Ramos (cell line): Measurements from ENCODE around the gene ETNK2.

Source experiments
- in situ Hi-C: fragments of 300-500 bp; cut with MboI; formaldehyde crosslinking; loops from one replicate; pipeline ENCODE4 v1.14.3; 2022; ENCODE audit warnings: low sequenced_read_pairs; ENCODE audit not compliant: unreplicated experiment

The ETNK2 gene, protein sequence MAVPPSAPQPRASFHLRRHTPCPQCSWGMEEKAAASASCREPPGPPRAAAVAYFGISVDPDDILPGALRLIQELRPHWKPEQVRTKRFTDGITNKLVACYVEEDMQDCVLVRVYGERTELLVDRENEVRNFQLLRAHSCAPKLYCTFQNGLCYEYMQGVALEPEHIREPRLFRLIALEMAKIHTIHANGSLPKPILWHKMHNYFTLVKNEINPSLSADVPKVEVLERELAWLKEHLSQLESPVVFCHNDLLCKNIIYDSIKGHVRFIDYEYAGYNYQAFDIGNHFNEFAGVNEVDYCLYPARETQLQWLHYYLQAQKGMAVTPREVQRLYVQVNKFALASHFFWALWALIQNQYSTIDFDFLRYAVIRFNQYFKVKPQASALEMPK

DNA sequence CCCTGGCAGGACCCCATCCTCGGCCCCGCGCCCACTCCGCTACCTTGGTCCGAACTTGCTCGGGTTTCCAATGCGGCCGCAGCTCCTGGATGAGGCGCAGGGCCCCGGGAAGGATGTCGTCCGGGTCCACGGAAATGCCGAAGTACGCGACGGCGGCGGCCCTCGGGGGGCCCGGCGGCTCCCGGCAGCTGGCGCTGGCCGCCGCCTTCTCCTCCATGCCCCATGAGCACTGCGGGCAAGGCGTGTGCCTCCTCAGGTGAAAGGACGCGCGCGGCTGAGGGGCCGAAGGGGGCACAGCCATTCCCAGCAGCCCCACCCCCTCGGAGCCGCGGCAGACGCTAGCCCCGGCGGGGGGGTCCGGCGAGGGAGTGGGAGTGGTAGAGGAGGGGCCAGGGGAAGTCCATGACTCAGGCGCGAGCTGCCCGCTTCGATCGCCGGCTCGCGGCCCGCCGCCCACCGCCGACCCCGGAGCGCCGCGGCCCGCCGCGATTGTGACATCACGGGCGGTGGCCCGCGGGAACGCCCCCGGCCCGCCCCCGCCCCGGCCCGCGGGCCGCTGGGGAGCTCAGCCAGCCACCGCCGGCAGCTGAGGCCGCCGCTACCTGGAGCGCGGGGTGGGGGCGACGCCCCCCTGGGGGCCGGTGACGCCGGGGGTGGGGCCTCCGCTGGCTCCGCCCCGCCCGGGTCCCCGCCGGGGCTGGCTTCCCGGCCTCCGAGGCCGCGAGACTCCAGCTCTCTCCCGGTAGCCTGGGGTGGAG lies at the start of gene ETNK2:
Gene ETNK2 (minus strand): TSS at position 493 of the 758 bp plus-strand sequence. CDS start 192 bp downstream, at position 301.
- in situ Hi-C loops = no loop called here

- in situ Hi-C loops = no loop called here
Measured at GRCh38 chr1:204201348-204202040, 49.6 kb upstream of the ETNK2 start.

- in situ Hi-C loops = no loop called here
Measured at GRCh38 chr1:204199579-204199978, 47.7 kb upstream of the ETNK2 start.

- in situ Hi-C loops = no loop called here
Measured at GRCh38 chr1:204198348-204199340, 46.8 kb upstream of the ETNK2 start.

GRCh38 chr1:204197068-204197467 lies 45.2 kb upstream of the ETNK2 start:
- in situ Hi-C loops = no loop called here

DNA sequence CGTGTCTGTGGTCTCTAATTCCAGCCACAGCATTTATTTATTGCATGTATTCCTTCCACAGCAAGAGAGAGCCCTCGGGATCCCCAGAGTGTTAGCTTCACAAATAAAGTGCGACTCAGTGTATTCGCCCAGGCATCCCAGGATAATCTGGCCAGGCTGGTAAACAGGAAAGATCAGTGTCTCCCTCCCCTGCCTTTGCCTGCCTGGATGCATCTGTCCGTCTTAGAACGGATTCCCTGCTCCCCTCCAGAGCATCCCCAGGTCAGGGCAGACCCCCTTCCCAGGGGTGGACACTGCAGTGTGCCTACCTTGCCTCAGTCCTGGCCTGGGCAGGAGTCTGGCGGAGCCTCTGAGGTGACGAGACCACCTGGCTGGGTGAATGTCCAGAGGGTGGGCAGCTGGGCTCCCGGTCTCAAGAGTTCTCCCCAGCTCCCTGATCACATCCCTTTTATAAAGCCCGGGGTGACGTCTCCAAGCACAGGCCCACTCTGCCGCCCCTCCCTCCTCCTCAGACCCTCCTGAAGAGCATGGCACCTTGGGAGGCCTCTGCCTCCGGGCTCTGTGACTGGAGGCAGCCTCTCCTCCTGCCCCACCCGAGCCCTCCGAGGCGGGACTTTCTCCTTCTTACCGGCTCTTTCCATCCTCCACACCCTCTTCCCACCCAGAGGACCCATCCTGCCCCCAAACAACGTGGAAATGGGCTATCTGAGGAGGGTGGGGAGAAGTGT lies 44.4 kb upstream of the ETNK2 start, which contains the start of gene KISS1:
Gene KISS1 (minus strand): TSS at position 424 of the 728 bp plus-strand sequence. CDS start 3,615 bp downstream, outside the sequence.
- in situ Hi-C loops = no loop called here

- in situ Hi-C loops = no loop called here
Measured at GRCh38 chr1:204194771-204195170, 42.9 kb upstream of the ETNK2 start.

DNA sequence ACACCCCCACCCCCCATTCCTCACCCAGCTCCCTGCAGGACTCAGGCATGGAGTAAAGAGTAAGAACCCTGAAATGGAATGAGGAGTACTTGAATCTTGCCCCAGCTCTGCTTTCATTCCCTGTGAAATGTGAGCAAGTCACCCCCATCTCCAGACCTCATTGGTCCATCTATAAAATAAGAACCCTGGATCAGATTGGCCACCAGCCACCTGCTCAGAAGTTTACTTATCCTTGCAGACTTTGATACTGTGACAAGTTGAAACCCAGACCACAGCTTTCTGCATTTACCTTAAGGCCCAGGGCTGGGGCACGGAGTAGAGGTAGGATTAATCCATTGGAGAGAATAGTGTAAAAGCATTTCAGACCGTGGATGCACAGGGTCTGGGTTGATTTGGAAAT lies 42.2 kb upstream of the ETNK2 start:
- in situ Hi-C loops = no loop called here

- in situ Hi-C loops = no loop called here
Measured at GRCh38 chr1:204192589-204193352, 40.9 kb upstream of the ETNK2 start.

DNA sequence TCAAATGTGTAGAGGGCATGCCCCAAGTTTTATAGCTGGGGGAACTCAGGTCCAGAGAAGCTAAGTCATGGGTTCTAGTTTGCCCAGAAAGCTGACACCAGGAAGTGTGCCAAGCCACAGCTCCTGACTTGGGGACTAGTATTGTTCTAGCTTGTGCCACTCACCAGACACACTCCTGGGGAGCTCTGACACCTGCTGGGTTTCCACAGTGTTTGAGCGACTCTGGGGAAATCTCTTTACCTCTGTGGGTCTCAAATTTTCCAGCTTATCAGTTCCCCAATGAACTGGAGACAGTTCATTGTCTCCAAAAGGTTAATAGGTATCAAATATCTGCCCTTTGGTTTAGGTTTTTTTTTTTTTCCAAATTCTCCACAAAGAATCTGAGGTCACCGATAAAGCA lies 40.2 kb upstream of the ETNK2 start:
- in situ Hi-C loops = no loop called here

DNA sequence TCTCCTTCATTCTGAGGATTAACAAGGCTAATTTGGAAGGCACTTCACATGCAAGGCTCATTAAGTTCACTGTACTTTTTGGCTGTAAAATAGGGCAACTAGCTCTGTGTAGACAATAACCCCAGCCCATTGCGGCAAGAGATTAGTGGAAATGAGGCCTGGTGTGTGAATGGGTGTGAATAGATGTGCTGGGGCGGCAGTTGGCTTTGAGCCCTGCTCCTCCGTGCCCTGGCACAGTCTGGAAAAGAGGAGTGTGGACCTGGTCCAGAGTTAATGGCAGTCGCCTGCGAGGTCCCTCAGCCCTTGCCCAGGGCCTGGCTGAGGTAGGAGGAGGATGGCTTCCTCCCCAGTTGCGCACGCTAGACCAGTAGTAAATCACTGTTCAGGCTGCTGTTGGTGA lies 39.6 kb upstream of the ETNK2 start:
- in situ Hi-C loops = no loop called here

DNA sequence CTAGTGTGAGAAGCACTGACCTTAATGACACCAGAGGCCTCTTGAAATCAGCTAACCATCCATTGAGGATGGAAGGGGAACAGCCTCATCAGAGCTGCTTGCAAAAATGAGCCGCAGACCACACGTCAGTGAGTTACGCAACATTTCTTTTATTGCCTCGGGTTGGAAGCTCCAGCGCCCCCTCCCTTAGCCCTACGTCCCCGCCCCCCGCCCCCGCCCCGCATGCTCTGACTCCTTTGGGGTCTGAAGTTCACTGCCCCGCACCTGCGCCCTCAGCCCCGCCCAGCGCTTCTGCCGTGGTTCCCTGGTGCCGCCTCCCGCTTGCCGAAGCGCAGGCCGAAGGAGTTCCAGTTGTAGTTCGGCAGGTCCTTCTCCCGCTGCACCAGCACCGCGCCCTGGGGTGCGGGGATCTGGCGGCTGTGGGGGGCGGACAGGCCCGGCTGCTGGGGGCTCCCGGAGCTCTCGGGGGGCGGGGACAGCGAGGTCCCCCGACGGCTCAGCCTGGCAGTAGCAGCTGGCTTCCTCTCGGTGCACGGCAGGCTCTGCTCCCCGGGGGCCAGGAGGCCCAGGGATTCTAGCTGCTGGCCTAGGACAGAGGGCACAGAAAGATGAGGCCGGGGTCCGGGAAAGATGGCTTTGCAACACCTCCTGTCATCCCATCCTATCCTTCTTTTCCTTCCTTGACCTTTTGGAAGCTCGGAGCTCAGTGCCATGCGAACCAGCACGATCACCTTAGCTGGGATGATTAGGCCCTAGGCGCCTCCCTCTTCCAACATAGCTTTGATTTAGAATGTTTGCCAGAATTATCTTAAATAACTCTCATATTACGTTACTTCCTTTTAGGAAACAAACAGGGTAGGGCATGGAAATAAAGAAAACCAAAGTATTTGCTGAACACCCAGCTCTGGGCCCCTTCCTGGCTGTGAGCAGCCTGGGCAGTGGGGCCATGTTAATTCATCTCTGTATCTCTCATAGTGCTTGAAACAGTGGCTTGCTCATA lies 38.7 kb upstream of the ETNK2 start:
- in situ Hi-C loops = no loop called here

- in situ Hi-C loops = no loop called here
Measured at GRCh38 chr1:204188959-204189639, 37.3 kb upstream of the ETNK2 start.

GRCh38 chr1:204186597-204186996 lies 34.8 kb upstream of the ETNK2 start:
- in situ Hi-C loops = no loop called here

GRCh38 chr1:204181116-204181515 lies 29.3 kb upstream of the ETNK2 start:
- in situ Hi-C loops = no loop called here

- in situ Hi-C loops = no loop called here
Measured at GRCh38 chr1:204180133-204180532, 28.3 kb upstream of the ETNK2 start.
